ENCODE data around the gene P2RX3. TPM values are rescaled to one million over a fixed set of nuclear protein-coding genes. Genes with fewer than 3 reads are reported as not detected.
"Not testable (repeated sequence)": the region's sequence is repeated elsewhere in the genome, so short reads cannot be mapped to it uniquely, and the experiment has no call there.

P2RX3 gene
- total RNA-seq, 2 experiments from 2014 or later = not detected

DNA sequence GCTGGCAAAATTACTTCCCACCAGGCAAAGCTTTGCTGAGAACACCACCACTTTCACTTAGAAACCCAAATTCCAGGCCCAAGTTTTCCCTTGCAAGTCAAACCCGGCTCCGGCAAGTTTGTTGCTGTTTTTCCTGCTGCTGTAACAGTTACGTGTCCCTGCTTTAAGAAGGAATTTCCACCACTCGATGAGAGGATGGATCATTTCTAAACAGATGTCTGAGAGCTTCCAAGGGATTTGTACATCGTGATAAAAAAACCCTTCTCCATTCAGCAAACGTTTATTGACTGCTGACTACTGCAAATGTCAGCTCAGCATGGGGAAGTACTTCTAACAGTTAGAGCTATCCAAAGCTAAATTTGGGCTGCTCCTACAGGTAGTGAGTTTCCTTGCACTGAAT is 19.7 kb downstream of the P2RX3 start:
- no peak for DNase-seq
- ChIA-PET CTCF (interaction anchor here (0.7 to 2.4 kb wide), 4 partner anchors 10 to 169 kb away, joined by 3 to 9 read pairs (median 6); partner anchors contain the start of gene TNKS1BP1), POLR2A (no interaction called here)
- no peaks in the 10 kb centered on the region for H3K9me3 Mint-ChIP-seq
- no peak overlapping the region for H3K27ac Mint-ChIP-seq
- intact Hi-C loops (cut with micrococcal nuclease) = no loop called here
- no peaks in the 10 kb centered on the region for H3K36me3 Mint-ChIP-seq
- H3K4me3 Mint-ChIP-seq = no peak overlapping the region
- H3K4me1 Mint-ChIP-seq (ENCODE audit: low read depth) = no peaks in the 10 kb centered on the region
- peaks cover 12% of the 10 kb centered on the region for H3K27me3 Mint-ChIP-seq

GRCh38 chr11:57358543-57358961 is 20.4 kb downstream of the P2RX3 start:
- H3K4me3 Mint-ChIP-seq = no peak overlapping the region
- ChIA-PET POLR2A (no interaction called here), CTCF (interaction anchor here (1.0 to 2.4 kb wide), 3 partner anchors 8 to 13 kb away, joined by 5 to 9 read pairs (median 8); no protein-coding TSS in a partner anchor)
- no peaks in the 10 kb centered on the region for H3K36me3 Mint-ChIP-seq
- no peaks in the 10 kb centered on the region for H3K4me1 Mint-ChIP-seq (ENCODE audit: low read depth)
- H3K9me3 Mint-ChIP-seq = no peaks in the 10 kb centered on the region
- no peak overlapping the region for H3K27ac Mint-ChIP-seq
- intact Hi-C loops (cut with micrococcal nuclease) = no loop called here
- peaks cover 13% of the 10 kb centered on the region for H3K27me3 Mint-ChIP-seq
- DNase-seq = no peak

- H3K27ac Mint-ChIP-seq = no peak overlapping the region
- H3K4me1 Mint-ChIP-seq (ENCODE audit: low read depth) = no peaks in the 10 kb centered on the region
- H3K36me3 Mint-ChIP-seq = no peaks in the 10 kb centered on the region
- intact Hi-C loops (cut with micrococcal nuclease) = no loop called here
- CTCF ChIA-PET = interaction anchor here (1.0 to 2.4 kb wide), 4 partner anchors 9 to 99 kb away, joined by 4 to 11 read pairs (median 6); no protein-coding TSS in a partner anchor
- peaks cover 11% of the 10 kb centered on the region for H3K27me3 Mint-ChIP-seq
- no peak overlapping the region for H3K4me3 Mint-ChIP-seq
- POLR2A ChIA-PET = no interaction called here
- no peak for DNase-seq
- H3K9me3 Mint-ChIP-seq = no peaks in the 10 kb centered on the region
These were observed 20.8 kb downstream of the P2RX3 start for GRCh38 chr11:57358991-57359390.

DNA sequence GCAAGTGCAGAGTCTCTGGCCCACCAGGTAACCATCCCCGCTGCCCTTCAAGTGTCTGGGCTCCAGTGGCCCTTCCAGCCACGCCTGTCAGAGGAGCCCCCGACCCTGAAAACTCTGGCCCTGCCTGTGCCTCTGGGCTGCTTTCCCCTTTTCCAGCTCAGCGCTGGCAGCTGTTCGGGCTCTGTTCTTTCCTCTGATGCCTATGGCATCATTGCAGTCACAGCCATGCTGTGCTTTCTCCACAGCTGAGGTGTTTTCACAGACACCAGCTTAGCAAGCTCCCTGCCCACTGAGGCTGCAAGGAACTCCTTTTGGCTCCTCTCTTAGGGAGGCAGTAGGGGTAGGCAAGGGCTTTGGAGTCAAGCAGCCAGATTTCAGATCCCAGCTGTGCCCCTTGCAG is 21.2 kb downstream of the P2RX3 start:
- POLR2A ChIA-PET = no interaction called here
- Mint-ChIP-seq H3K4me1 (ENCODE audit: low read depth) (no peaks in the 10 kb centered on the region), H3K36me3 (no peaks in the 10 kb centered on the region), H3K27me3 (peaks cover 11% of the 10 kb centered on the region), H3K27ac (no peak overlapping the region), H3K9me3 (no peaks in the 10 kb centered on the region), H3K4me3 (no peak overlapping the region)
- intact Hi-C loops (cut with micrococcal nuclease) = no loop called here
- DNase-seq = no peak
- CTCF ChIA-PET = interaction anchor here (1.1 to 2.7 kb wide), 4 partner anchors 9 to 134 kb away, joined by 4 to 11 read pairs (median 10); no protein-coding TSS in a partner anchor

GRCh38 chr11:57359896-57360690 is 21.9 kb downstream of the P2RX3 start:
- H3K9me3 Mint-ChIP-seq = no peaks in the 10 kb centered on the region
- DNase-seq = no peak
- POLR2A ChIA-PET = no interaction called here
- intact Hi-C loops (cut with micrococcal nuclease) = loop anchor here (5.0 kb wide), 1 partner anchor 37 kb away; no protein-coding TSS in a partner anchor
- H3K27me3 Mint-ChIP-seq = peaks cover 11% of the 10 kb centered on the region
- H3K36me3 Mint-ChIP-seq = no peaks in the 10 kb centered on the region
- CTCF ChIA-PET = interaction anchor here (0.6 to 2.7 kb wide), 5 partner anchors 10 to 133 kb away, joined by 3 to 11 read pairs (median 11); no protein-coding TSS in a partner anchor
- H3K27ac Mint-ChIP-seq = no peak overlapping the region
- H3K4me1 Mint-ChIP-seq (ENCODE audit: low read depth) = no peaks in the 10 kb centered on the region
- no peak overlapping the region for H3K4me3 Mint-ChIP-seq

DNA sequence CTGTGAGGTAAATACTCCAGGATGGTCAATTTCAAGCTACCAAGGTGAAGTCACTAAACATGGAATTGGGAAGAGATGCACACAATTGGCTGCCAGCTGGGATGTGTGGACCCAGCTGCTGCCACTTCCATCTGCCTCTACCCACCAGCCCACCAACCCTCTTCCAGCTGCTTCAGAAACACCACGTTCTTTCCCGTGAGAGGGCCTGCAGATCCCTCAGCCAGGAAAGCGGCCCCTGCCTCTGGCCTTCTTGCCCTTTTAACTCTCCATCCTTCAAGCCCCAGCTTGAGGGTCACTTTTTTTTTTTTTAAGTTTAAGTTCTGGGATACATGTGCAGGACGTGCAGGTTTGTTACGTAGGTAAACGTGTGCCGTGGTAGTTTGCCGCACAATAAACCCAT is 22.8 kb downstream of the P2RX3 start:
- Mint-ChIP-seq H3K4me3 (no peak overlapping the region), H3K27me3 (peaks cover 11% of the 10 kb centered on the region), H3K4me1 (ENCODE audit: low read depth) (no peaks in the 10 kb centered on the region), H3K36me3 (no peaks in the 10 kb centered on the region), H3K27ac (no peak overlapping the region), H3K9me3 (no peaks in the 10 kb centered on the region)
- intact Hi-C loops (cut with micrococcal nuclease) = loop anchor here (5.0 kb wide), 1 partner anchor 36 kb away; no protein-coding TSS in a partner anchor
- ChIA-PET CTCF (interaction anchor here (2.2 to 2.7 kb wide), 3 partner anchors 15 to 133 kb away, joined by 11 read pairs; no protein-coding TSS in a partner anchor), POLR2A (interaction anchor here (0.6 kb wide), 1 partner anchor 163 kb away, joined by 3 read pairs; no protein-coding TSS in a partner anchor)
- no peak for DNase-seq

GRCh38 chr11:57361420-57361819 is 23.3 kb downstream of the P2RX3 start:
- CTCF ChIA-PET = interaction anchor here (2.2 to 2.7 kb wide), 3 partner anchors 16 to 132 kb away, joined by 11 read pairs; no protein-coding TSS in a partner anchor
- H3K36me3 Mint-ChIP-seq; H3K9me3 Mint-ChIP-seq; H3K4me3 Mint-ChIP-seq; H3K27me3 Mint-ChIP-seq; POLR2A ChIA-PET; DNase-seq; H3K4me1 Mint-ChIP-seq (ENCODE audit: low read depth); H3K27ac Mint-ChIP-seq: not testable (repeated sequence)
- intact Hi-C loops (cut with micrococcal nuclease) = loop anchor here (5.0 kb wide), 1 partner anchor 36 kb away; no protein-coding TSS in a partner anchor

DNA sequence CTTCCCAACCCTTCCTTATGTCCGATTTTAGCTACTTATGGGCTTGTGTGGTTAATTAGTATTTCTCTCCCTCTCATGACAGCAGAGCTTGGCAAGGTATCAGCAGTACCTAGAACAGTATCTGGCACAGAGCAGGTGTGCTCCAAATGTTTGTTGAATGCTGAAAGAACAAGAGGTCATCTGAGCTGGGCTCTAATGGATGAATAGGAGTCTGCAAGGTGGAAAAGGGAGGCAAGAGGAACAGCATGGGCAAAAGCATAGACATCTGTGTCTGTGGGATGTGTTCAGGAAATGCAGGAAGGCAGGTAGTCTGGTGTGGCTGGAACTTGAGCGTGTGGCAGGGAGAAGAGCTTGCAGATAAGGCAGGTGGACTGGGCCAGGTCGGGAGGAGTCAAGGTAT is 23.8 kb downstream of the P2RX3 start:
- intact Hi-C loops (cut with micrococcal nuclease) = loop anchor here (5.0 kb wide), 1 partner anchor 35 kb away; no protein-coding TSS in a partner anchor
- H3K36me3 Mint-ChIP-seq = no peaks in the 10 kb centered on the region
- H3K9me3 Mint-ChIP-seq = no peaks in the 10 kb centered on the region
- no peak overlapping the region for H3K27ac Mint-ChIP-seq
- H3K4me1 Mint-ChIP-seq (ENCODE audit: low read depth) = no peaks in the 10 kb centered on the region
- ChIA-PET CTCF (interaction anchor here (1.3 to 2.7 kb wide), 4 partner anchors 16 to 132 kb away, joined by 5 to 11 read pairs (median 10); no protein-coding TSS in a partner anchor), POLR2A (no interaction called here)
- H3K4me3 Mint-ChIP-seq = no peak overlapping the region
- DNase-seq = no peak
- H3K27me3 Mint-ChIP-seq = peaks cover 8% of the 10 kb centered on the region

DNA sequence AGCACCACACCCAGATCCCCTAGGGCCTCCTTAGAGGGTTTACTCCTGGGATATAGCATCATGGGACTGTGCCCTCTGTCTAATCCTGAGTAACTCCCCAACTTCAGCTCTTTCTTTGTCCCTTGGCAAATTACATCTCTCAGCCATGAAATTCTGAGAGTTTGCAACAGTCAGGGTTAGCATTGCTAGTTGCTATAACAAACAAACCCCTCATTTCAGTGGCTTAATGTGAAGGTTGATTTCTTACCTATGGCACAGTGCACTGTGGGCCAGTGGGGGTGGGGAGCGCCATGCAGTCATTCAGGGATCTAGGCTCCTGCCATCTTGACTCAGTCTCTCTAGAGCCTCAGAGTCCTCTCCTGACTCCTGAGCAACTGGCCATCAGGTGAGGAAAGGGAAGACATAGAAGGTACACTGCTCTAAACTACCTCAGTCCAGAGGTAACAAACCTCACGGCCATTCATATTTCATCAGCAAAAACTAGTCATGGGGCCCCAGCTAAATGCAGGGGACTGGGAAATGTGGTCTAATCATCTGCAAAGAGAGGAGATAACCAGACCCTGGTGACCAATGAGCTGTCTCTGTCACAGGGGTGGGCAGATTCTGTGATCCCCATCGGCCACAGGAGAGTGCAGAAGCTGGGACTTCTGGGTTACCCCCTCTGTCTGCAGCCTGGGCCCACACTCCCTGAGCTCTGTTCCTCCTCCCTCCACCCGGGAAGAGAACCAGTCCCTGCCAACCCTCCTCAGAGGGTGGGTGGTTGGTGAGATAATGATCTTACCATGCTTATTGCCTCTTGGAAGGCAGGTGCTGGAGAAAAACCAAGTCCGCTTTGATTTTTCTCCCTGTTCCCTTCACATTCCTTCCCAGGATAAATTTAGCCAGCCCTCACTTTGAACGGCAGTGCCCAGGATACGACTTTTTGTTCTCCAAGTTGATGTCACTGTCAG is 25.3 kb downstream of the P2RX3 start:
- intact Hi-C loops (cut with micrococcal nuclease) = loop anchor here (5.0 kb wide), 1 partner anchor 34 kb away; no protein-coding TSS in a partner anchor
- ChIA-PET CTCF (interaction anchor here (0.6 to 2.0 kb wide), 5 partner anchors 18 to 1461 kb away, joined by 3 to 8 read pairs (median 5); no protein-coding TSS in a partner anchor), POLR2A (no interaction called here)

GRCh38 chr11:57364851-57365660 is 26.9 kb downstream of the P2RX3 start:
- H3K27me3 Mint-ChIP-seq = peaks cover 8% of the 10 kb centered on the region
- H3K36me3 Mint-ChIP-seq = no peaks in the 10 kb centered on the region
- H3K4me1 Mint-ChIP-seq (ENCODE audit: low read depth) = no peaks in the 10 kb centered on the region
- no peaks in the 10 kb centered on the region for H3K9me3 Mint-ChIP-seq
- no peak overlapping the region for H3K27ac Mint-ChIP-seq
- no peak overlapping the region for H3K4me3 Mint-ChIP-seq
- POLR2A ChIA-PET = no interaction called here
- intact Hi-C loops (cut with micrococcal nuclease) = loop anchor here (5.0 kb wide), 1 partner anchor 32 kb away; no protein-coding TSS in a partner anchor
- CTCF ChIA-PET = interaction anchor here (0.9 kb wide), 1 partner anchor 19 kb away, joined by 3 read pairs; no protein-coding TSS in a partner anchor
- no peak for DNase-seq

More for the DNA sequence above, 25.3 kb downstream of the P2RX3 start:
- H3K4me3 Mint-ChIP-seq = no peak overlapping the region
- no peaks in the 10 kb centered on the region for H3K9me3 Mint-ChIP-seq
- DNase-seq = no peak
- H3K36me3 Mint-ChIP-seq = no peaks in the 10 kb centered on the region
- H3K4me1 Mint-ChIP-seq (ENCODE audit: low read depth) = no peaks in the 10 kb centered on the region
- no peak overlapping the region for H3K27ac Mint-ChIP-seq
- H3K27me3 Mint-ChIP-seq = peaks cover 8% of the 10 kb centered on the region
